ENCODE measurements around the gene DIP2C. TPM values are rescaled to one million over a fixed set of nuclear protein-coding genes. Genes with fewer than 3 reads are reported as not detected.
"Not testable (repeated sequence)": the region's sequence is repeated elsewhere in the genome, so short reads cannot be mapped to it uniquely, and the experiment has no call there.

Gene DIP2C
- total and polyA plus RNA-seq, 8 donors: 2.4 to 40.1 (median 21.0) TPM

- H3K36me3 ChIP-seq: no peaks in the 10 kb centered on the region
- H3K4me3 ChIP-seq: no peak overlapping the region
- intact Hi-C loops (cut with DNase I; ENCODE audit: low total_unique reads): no loop called here
- peak overlapping the region in 1 of 5 donors; percentile 73 for H3K27ac ChIP-seq
- WGBS, 5 donors: 93 to 95% (median 93%) methylated on average over 5 to 9 of the region's 9 CpGs
- no peaks in the 10 kb centered on the region for H3K27me3 ChIP-seq
- no peak for DNase-seq
- TF ChIP-seq EP300 (IDR thresholded peaks at IDR 0.05) (no peak), POLR2AphosphoS5 (IDR thresholded peaks at IDR 0.05) (no peak), POLR2A (IDR thresholded peaks at IDR 0.05) (no peak)
- TF ChIP-seq, protein P1, sequence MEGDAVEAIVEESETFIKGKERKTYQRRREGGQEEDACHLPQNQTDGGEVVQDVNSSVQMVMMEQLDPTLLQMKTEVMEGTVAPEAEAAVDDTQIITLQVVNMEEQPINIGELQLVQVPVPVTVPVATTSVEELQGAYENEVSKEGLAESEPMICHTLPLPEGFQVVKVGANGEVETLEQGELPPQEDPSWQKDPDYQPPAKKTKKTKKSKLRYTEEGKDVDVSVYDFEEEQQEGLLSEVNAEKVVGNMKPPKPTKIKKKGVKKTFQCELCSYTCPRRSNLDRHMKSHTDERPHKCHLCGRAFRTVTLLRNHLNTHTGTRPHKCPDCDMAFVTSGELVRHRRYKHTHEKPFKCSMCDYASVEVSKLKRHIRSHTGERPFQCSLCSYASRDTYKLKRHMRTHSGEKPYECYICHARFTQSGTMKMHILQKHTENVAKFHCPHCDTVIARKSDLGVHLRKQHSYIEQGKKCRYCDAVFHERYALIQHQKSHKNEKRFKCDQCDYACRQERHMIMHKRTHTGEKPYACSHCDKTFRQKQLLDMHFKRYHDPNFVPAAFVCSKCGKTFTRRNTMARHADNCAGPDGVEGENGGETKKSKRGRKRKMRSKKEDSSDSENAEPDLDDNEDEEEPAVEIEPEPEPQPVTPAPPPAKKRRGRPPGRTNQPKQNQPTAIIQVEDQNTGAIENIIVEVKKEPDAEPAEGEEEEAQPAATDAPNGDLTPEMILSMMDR (IDR thresholded peaks at IDR 0.05): no peak
- no peaks in the 10 kb centered on the region for H3K9me3 ChIP-seq
- peaks cover 22 to 59% (median 35%) of the 10 kb centered on the region in 4 donors for H3K4me1 ChIP-seq
Observed at GRCh38 chr10:599767-600166, 89.7 kb downstream of the DIP2C start.

DNA sequence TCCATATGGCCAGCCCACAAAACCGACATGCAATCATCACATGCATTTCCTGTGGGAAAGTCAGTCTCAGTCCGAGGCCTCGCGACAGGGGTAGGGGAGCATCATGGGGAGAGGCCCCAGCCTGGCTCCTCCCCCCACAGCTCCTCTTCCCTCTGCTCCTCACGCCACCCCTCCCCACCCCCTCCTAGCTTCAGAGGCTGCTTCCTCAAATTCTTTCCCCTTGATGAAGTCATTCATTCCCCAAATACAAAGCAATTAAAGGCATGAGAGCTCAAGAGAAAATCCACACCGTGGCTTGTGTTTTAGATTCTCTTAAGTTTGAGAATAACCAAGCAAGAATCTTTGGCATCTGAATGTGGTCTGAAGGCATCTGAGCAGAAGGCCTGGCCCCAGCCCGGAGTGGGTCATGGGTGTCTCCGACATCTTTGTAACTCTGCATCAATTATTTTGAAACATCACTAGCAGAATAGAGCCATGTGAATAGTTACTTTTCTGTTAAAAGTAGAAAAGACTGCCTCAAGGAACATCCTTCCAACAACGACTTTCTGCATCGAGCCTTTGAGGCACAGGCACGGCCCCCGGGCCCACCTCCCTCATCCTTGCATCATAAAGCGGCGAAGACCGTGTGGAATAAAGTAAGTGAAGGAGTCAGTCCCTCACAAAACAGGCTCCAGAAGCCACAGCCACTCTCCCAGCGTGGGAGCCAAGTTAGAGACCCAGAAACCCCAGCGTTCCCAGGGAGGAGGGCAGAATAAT lies 90.9 kb downstream of the DIP2C start:
- peak in 1 of 2 donors; percentile 48 for DNase-seq
- intact Hi-C loops (cut with DNase I; ENCODE audit: low total_unique reads): no loop called here
- Histone ChIP-seq H3K4me3 (no peak overlapping the region), H3K27me3 (no peaks in the 10 kb centered on the region), H3K4me1 (peaks cover 22 to 61% (median 40%) of the 10 kb centered on the region in 4 donors), H3K9me3 (no peaks in the 10 kb centered on the region), H3K36me3 (no peaks in the 10 kb centered on the region), H3K27ac (peak overlapping the region in 3 of 5 donors; percentile 32 to 54 (median 39))
- TF ChIP-seq EP300 (IDR thresholded peaks at IDR 0.05): no peak
- TF ChIP-seq POLR2AphosphoS5 (IDR thresholded peaks at IDR 0.05): no peak
- TF ChIP-seq, protein P1 (IDR thresholded peaks at IDR 0.05): no peak
- TF ChIP-seq POLR2A (IDR thresholded peaks at IDR 0.05): no peak
- WGBS, 5 donors: 71 to 81% (median 75%) methylated on average over 17 of the region's 17 CpGs

- no peaks in the 10 kb centered on the region for H3K27me3 ChIP-seq
- no peak for DNase-seq
- intact Hi-C loops (cut with DNase I; ENCODE audit: low total_unique reads): no loop called here
- 90 to 96% (median 94%) methylated on average over 12 to 17 of the region's 17 CpGs for WGBS, 5 donors
- no peaks in the 10 kb centered on the region for H3K9me3 ChIP-seq
- H3K4me1 ChIP-seq: peaks cover 29 to 63% (median 46%) of the 10 kb centered on the region in 4 donors
- TF ChIP-seq, protein P1 (IDR thresholded peaks at IDR 0.05): no peak
- no peak for TF ChIP-seq POLR2A (IDR thresholded peaks at IDR 0.05)
- TF ChIP-seq POLR2AphosphoS5 (IDR thresholded peaks at IDR 0.05): no peak
- TF ChIP-seq EP300 (IDR thresholded peaks at IDR 0.05): no peak
- peak overlapping the region in 2 of 5 donors; percentile 39 to 54 for H3K27ac ChIP-seq
- H3K4me3 ChIP-seq: no peak overlapping the region
- no peaks in the 10 kb centered on the region for H3K36me3 ChIP-seq
Observed at GRCh38 chr10:597976-598375, 91.5 kb downstream of the DIP2C start.

DNA sequence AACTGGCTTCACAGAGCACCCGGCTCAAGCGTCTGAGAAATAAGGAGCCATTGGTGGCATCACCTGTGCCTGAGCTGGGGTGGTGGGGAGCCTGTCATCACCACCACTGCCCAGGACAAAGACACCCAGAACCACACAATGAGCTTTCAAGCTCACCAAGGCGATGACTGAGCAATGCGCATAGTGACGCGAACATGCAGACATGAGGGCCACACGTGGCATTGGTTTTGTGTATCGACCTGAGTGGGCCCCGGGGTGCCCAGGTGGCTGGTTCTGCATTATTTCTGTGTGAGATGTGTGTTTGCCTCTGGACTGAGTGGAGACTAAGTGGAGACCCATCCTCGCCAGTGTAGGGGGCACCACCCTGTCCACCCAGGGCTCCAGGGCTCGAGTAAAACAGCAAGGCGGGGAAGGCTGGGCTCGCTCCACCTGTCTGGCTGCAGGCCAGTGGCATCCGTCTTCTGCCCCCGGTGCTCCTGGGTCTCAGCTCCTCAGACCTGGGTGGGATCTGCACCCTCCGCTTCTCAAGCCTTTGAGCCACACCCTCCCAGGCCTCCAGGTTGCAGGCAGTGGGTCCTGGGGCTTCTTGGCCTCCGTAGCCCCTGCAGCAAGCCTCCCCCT lies 92.6 kb downstream of the DIP2C start:
- DNase-seq: no peak
- no peaks in the 10 kb centered on the region for H3K36me3 ChIP-seq
- no peak overlapping the region for H3K27ac ChIP-seq
- TF ChIP-seq, protein P1 (IDR thresholded peaks at IDR 0.05): no peak
- no peak for TF ChIP-seq POLR2AphosphoS5 (IDR thresholded peaks at IDR 0.05)
- no peak for TF ChIP-seq EP300 (IDR thresholded peaks at IDR 0.05)
- no peak for TF ChIP-seq POLR2A (IDR thresholded peaks at IDR 0.05)
- 92 to 95% (median 94%) methylated on average over 15 to 17 of the region's 17 CpGs for WGBS, 5 donors
- H3K9me3 ChIP-seq: no peaks in the 10 kb centered on the region
- intact Hi-C loops (cut with DNase I; ENCODE audit: low total_unique reads): no loop called here
- no peak overlapping the region for H3K4me3 ChIP-seq
- H3K27me3 ChIP-seq: no peaks in the 10 kb centered on the region
- peaks cover 30 to 61% (median 42%) of the 10 kb centered on the region in 4 donors for H3K4me1 ChIP-seq

GRCh38 chr10:596131-596530 lies 93.3 kb downstream of the DIP2C start:
- H3K9me3 ChIP-seq; DNase-seq; H3K27me3 ChIP-seq; H3K4me3 ChIP-seq; intact Hi-C loops (cut with DNase I; ENCODE audit: low total_unique reads); H3K36me3 ChIP-seq; H3K27ac ChIP-seq: not testable (repeated sequence)
- 94 to 96% (median 94%) methylated on average over 9 to 10 of the region's 10 CpGs for WGBS, 5 donors
- peaks cover 23 to 54% (median 35%) of the 10 kb centered on the region in 4 donors for H3K4me1 ChIP-seq

Data from stomach (tissue), 9 donors.